ENCODE data around the gene TNFRSF9.
"Not testable (repeated sequence)": the region's sequence is repeated elsewhere in the genome, so short reads cannot be mapped to it uniquely, and the experiment has no call there.

TNFRSF9 gene

GRCh38 chr1:7970246-7970645, 29.6 kb upstream of the TNFRSF9 start:
- no peak for DNase-seq (ENCODE audit: low read depth)
- no peak for TF ChIP-seq CTCF (IDR thresholded peaks at IDR 0.05; ENCODE audit: insufficient read depth, low read depth, low read length, missing control alignments)

GRCh38 chr1:7967651-7968050, 27.0 kb upstream of the TNFRSF9 start:
- TF ChIP-seq CTCF (IDR thresholded peaks at IDR 0.05; ENCODE audit: insufficient read depth, low read depth, low read length, missing control alignments): no peak
- H3K4me3 ChIP-seq (ENCODE audit: low read length): no peak overlapping the region
- DNase-seq (ENCODE audit: low read depth): no peak

More at GRCh38 chr1:7970246-7970645, 29.6 kb upstream of the TNFRSF9 start:
- no peak overlapping the region for H3K4me3 ChIP-seq (ENCODE audit: low read length)

GRCh38 chr1:7967196-7967595, 26.6 kb upstream of the TNFRSF9 start:
- no peak for TF ChIP-seq CTCF (IDR thresholded peaks at IDR 0.05; ENCODE audit: insufficient read depth, low read depth, low read length, missing control alignments)
- no peak for DNase-seq (ENCODE audit: low read depth)
- H3K4me3 ChIP-seq (ENCODE audit: low read length): no peak overlapping the region

GRCh38 chr1:7964476-7964875, 23.8 kb upstream of the TNFRSF9 start:
- H3K4me3 ChIP-seq (ENCODE audit: low read length): no peak overlapping the region
- no peak for DNase-seq (ENCODE audit: low read depth)
- TF ChIP-seq CTCF (IDR thresholded peaks at IDR 0.05; ENCODE audit: insufficient read depth, low read depth, low read length, missing control alignments): no peak

- H3K4me3 ChIP-seq (ENCODE audit: low read length); DNase-seq (ENCODE audit: low read depth): not testable (repeated sequence)
Observed at GRCh38 chr1:7963841-7964240, 23.2 kb upstream of the TNFRSF9 start.

DNA sequence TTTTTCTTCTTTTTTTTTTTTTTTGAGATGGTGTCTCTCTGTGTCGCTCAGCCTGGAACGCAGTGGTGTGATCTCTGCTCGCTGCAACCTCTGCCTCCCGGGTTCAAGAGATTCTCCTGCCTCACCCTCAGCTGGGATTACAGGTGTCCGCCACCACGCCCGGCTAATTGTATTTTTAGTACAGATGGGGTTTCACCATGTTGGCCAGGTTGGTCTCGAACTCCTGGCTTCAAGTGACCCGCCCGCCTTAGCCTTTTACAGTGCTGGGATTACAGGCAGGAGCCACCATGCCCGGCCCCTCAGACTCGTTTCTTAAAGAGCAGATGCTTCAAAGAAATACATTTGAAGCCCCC, 22.7 kb upstream of the TNFRSF9 start:
- H3K4me3 ChIP-seq (ENCODE audit: low read length); DNase-seq (ENCODE audit: low read depth): not testable (repeated sequence)

GRCh38 chr1:7962636-7963377, 22.2 kb upstream of the TNFRSF9 start:
- DNase-seq (ENCODE audit: low read depth): no peak
- no peak for TF ChIP-seq CTCF (IDR thresholded peaks at IDR 0.05; ENCODE audit: insufficient read depth, low read depth, low read length, missing control alignments)
- peak overlapping the region; percentile 65 for H3K4me3 ChIP-seq (ENCODE audit: low read length)

GRCh38 chr1:7962014-7962335, 21.3 kb upstream of the TNFRSF9 start:
- H3K4me3 ChIP-seq (ENCODE audit: low read length): peak overlapping the region; percentile 65
- TF ChIP-seq CTCF (IDR thresholded peaks at IDR 0.05; ENCODE audit: insufficient read depth, low read depth, low read length, missing control alignments): no peak
- DNase-seq (ENCODE audit: low read depth): no peak

All from epithelial cell of esophagus (primary cell).